Activated naive CD4-positive, alpha-beta T cell treated with anti-CD3 and anti-CD28 coated beads for 36 hours (primary cell): Measurements from ENCODE around the gene SLC8A1. TPM values are rescaled to one million over a fixed set of nuclear protein-coding genes. Genes with fewer than 3 reads are reported as not detected.
A peak's percentile ranks its signal among the peaks of the same experiment; 100 is the strongest.

Experiments used
- CTCF ChIA-PET: fragments of 350-600 bp; sonication (Branson Sonifier 250); formaldehyde crosslinking; loops from one replicate; lab custom pipeline; 2021; ENCODE audit warnings: antibody characterized with exemption; lab: Charles Lee
- DNase-seq: peaks from one replicate; pipeline ENCODE4 v3.0.0-alpha.2; 2020
- H3K27ac Mint-ChIP-seq: one replicate; pipeline ENCODE4 v1.8.0; 2021; ENCODE audit warnings: mild to moderate bottlenecking, mixed read lengths
- H3K27me3 Mint-ChIP-seq: one replicate; pipeline ENCODE4 v1.8.0; 2021; ENCODE audit warnings: low read depth, mixed read lengths
- H3K36me3 Mint-ChIP-seq: one replicate; pipeline ENCODE4 v1.8.0; 2021; ENCODE audit warnings: low read depth, mixed read lengths
- H3K4me1 Mint-ChIP-seq: one replicate; pipeline ENCODE4 v1.8.0; 2021; ENCODE audit warnings: low read depth, mixed read lengths
- H3K4me3 Mint-ChIP-seq: one replicate; pipeline ENCODE4 v1.8.0; 2021; ENCODE audit warnings: mild to moderate bottlenecking, moderate library complexity, mixed read lengths
- H3K9me3 Mint-ChIP-seq: one replicate; pipeline ENCODE4 v1.8.0; 2021; ENCODE audit warnings: mixed read lengths
- intact Hi-C: fragments of 100-400 bp; cut with micrococcal nuclease; formaldehyde crosslinking; loops from one replicate; pipeline ENCODE4 v1.15.1; 2023
- total RNA-seq, 2 experiments: library from RNA; stranded (reverse); gene quantifications; one replicate each; pipeline ENCODE4 v1.2.3, GENCODE V29; 2021

Gene SLC8A1
- total RNA-seq, 2 experiments from 2014 or later = 0.60 to 0.99 TPM

DNA sequence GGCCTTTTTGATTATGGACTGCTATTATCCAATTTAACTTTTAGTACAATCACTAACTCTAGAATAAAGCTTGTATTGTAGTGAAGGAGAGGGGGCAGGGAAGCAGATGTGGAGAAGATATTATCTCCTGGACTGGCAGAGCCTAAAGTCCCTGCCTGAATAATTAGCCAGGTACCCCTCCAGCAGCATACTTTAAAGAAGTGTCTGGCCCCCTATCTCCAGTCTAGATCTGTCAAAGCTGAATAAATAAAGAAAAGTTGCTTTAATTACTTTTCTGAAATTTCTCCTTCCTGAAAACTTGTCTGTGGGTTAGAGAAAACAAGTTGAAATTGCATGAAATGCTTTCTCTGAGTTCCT is 258.2 kb downstream of the SLC8A1 start:
- no peaks in the 10 kb centered on the region for H3K4me1 Mint-ChIP-seq
- no peak overlapping the region for H3K27ac Mint-ChIP-seq
- no peak overlapping the region for H3K4me3 Mint-ChIP-seq
- no peaks in the 10 kb centered on the region for H3K27me3 Mint-ChIP-seq
- DNase-seq = no peak
- no peaks in the 10 kb centered on the region for H3K36me3 Mint-ChIP-seq
- intact Hi-C loops = no loop called here
- CTCF ChIA-PET = interaction anchor here (0.6 kb wide), 1 partner anchor 361 kb away, joined by 3 read pairs; no protein-coding TSS in a partner anchor
- no peaks in the 10 kb centered on the region for H3K9me3 Mint-ChIP-seq

DNA sequence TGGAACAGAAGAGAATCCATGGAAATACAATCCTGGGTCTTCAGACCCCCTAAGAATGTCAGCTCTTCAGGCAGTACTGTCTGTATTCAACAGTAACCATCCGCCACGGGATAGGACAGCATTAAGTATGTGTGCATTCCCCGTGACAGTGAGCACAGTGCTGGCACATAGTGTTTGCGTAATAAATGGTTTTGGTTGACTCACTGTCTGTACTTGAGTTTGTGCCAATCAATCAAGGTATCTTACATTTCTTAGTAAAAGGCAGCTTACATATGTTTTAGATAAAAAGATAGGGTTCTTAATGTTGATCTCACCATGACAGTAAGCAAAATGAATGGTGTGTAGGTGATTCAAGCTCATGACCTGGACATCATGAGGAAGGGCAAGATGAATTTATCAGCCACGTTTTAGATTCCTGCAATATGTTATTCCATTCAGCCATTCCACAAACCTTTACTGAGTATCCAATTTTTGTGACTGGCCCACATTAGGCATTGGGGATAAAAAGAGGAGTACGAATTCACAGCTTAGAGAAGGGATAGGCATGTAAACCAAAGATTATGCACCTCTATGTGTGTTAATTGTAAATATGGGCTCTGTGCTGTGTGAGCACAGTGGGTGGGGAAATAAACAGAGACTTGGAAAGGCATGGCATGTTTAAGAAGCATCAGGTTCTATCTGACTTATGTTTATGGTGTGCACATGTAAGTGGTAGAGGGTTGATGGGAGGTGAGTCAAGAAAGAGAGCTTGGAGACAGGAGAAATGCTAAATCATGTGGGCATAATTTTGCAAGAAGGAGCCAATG is 258.8 kb downstream of the SLC8A1 start:
- Mint-ChIP-seq H3K4me3 (no peak overlapping the region), H3K36me3 (no peaks in the 10 kb centered on the region), H3K27ac (no peak overlapping the region), H3K27me3 (no peaks in the 10 kb centered on the region), H3K9me3 (no peaks in the 10 kb centered on the region), H3K4me1 (no peaks in the 10 kb centered on the region)
- no peak for DNase-seq
- CTCF ChIA-PET = interaction anchor here (0.6 kb wide), 1 partner anchor 361 kb away, joined by 3 read pairs; no protein-coding TSS in a partner anchor
- intact Hi-C loops = no loop called here

- Mint-ChIP-seq H3K9me3 (no peaks in the 10 kb centered on the region), H3K27me3 (no peaks in the 10 kb centered on the region), H3K27ac (no peak overlapping the region), H3K36me3 (no peaks in the 10 kb centered on the region), H3K4me3 (no peak overlapping the region), H3K4me1 (no peaks in the 10 kb centered on the region)
- DNase-seq = no peak
- intact Hi-C loops = no loop called here
- CTCF ChIA-PET = no interaction called here
These were observed 261.4 kb downstream of the SLC8A1 start for GRCh38 chr2:40190457-40190856.

- DNase-seq = no peak
- Mint-ChIP-seq H3K9me3 (no peaks in the 10 kb centered on the region), H3K36me3 (no peaks in the 10 kb centered on the region), H3K27me3 (no peaks in the 10 kb centered on the region), H3K4me1 (no peaks in the 10 kb centered on the region), H3K4me3 (no peak overlapping the region), H3K27ac (no peak overlapping the region)
- intact Hi-C loops = no loop called here
- CTCF ChIA-PET = no interaction called here
These were observed 262.0 kb downstream of the SLC8A1 start for GRCh38 chr2:40189881-40190280.

DNA sequence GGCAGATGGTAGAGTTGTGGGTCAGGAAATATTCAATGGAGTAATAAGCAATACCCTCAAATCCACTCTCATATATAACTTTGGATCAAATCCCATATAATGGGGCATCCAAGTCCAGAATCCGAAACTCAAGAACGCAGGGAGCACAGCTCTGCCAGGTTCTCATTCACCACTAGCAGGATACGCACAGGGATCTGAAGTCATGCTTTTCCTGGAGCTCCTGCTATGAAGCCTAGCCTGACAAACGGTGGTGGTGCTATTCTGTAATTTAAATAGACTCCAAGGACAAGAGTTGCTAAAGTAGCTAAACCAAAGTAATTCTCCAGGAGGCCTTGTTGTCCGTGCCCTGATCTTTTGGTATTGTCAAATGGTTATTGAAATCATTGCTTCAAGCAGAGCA is 264.8 kb downstream of the SLC8A1 start:
- intact Hi-C loops = no loop called here
- H3K27me3 Mint-ChIP-seq = no peaks in the 10 kb centered on the region
- no peaks in the 10 kb centered on the region for H3K36me3 Mint-ChIP-seq
- DNase-seq = no peak
- CTCF ChIA-PET = no interaction called here
- H3K9me3 Mint-ChIP-seq = no peaks in the 10 kb centered on the region
- no peak overlapping the region for H3K27ac Mint-ChIP-seq
- H3K4me1 Mint-ChIP-seq = no peaks in the 10 kb centered on the region
- no peak overlapping the region for H3K4me3 Mint-ChIP-seq

GRCh38 chr2:40184551-40184950 is 267.3 kb downstream of the SLC8A1 start:
- CTCF ChIA-PET = interaction anchor here (0.5 kb wide), 1 partner anchor 1509 kb away, joined by 4 read pairs; no protein-coding TSS in a partner anchor
- Mint-ChIP-seq H3K36me3 (no peaks in the 10 kb centered on the region), H3K4me1 (no peaks in the 10 kb centered on the region), H3K27ac (no peak overlapping the region), H3K9me3 (no peaks in the 10 kb centered on the region), H3K27me3 (no peaks in the 10 kb centered on the region), H3K4me3 (no peak overlapping the region)
- DNase-seq = no peak
- intact Hi-C loops = no loop called here

- Mint-ChIP-seq H3K9me3 (no peaks in the 10 kb centered on the region), H3K4me3 (no peak overlapping the region), H3K4me1 (no peaks in the 10 kb centered on the region)
These were observed 270.0 kb downstream of the SLC8A1 start for GRCh38 chr2:40181855-40182254.

DNA sequence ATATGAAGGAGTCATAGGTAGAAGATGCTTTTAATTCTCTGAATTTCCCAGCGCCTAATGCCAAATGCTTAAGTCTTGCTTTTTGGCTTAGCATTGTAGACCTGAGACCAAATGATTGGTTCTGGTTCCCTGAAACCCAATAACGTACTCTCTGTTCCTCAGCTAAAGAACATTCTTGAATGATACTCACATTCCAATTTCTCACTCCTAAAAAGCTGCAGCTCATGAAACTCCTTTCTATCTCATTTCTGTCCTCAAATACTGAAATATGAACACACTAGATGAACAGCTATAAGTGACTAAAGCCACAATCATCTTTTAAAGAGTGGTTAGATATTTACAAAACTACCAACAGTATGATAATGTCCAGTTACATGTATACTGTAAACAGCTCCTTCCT is 272.1 kb downstream of the SLC8A1 start:
- Mint-ChIP-seq H3K36me3 (no peaks in the 10 kb centered on the region), H3K27me3 (no peaks in the 10 kb centered on the region), H3K4me3 (no peak overlapping the region), H3K4me1 (no peaks in the 10 kb centered on the region), H3K27ac (no peak overlapping the region), H3K9me3 (no peaks in the 10 kb centered on the region)
- CTCF ChIA-PET = no interaction called here
- DNase-seq = no peak
- intact Hi-C loops = no loop called here

More at GRCh38 chr2:40181855-40182254, 270.0 kb downstream of the SLC8A1 start:
- Mint-ChIP-seq H3K27me3 (no peaks in the 10 kb centered on the region), H3K27ac (no peak overlapping the region), H3K36me3 (no peaks in the 10 kb centered on the region)
- intact Hi-C loops = no loop called here
- CTCF ChIA-PET = no interaction called here
- no peak for DNase-seq

DNA sequence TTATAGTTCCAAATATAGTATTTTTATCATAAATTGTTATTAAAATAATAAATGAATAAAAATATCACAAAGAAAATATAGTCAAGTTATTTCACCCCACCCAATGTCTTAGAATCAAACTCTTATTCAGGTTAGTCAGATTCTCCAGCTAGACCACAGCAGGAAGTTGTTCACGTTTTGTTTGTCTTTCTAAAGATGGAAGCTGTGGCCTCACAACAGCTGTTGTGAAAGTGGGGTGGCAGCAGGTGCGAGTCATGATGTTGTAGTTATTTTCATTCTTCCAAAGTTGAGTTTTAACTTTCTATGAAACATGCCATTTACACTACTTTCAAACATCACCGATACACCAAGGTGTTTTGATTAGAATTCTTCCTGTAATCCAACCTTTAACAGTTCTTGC is 272.9 kb downstream of the SLC8A1 start:
- Mint-ChIP-seq H3K36me3 (no peaks in the 10 kb centered on the region), H3K27ac (no peak overlapping the region), H3K4me1 (no peaks in the 10 kb centered on the region), H3K4me3 (no peak overlapping the region), H3K27me3 (no peaks in the 10 kb centered on the region), H3K9me3 (no peaks in the 10 kb centered on the region)
- intact Hi-C loops = no loop called here
- CTCF ChIA-PET = no interaction called here
- peak; percentile 12 for DNase-seq

GRCh38 chr2:40178171-40178778 is 273.6 kb downstream of the SLC8A1 start:
- Mint-ChIP-seq H3K4me3 (no peak overlapping the region), H3K27ac (no peak overlapping the region), H3K27me3 (no peaks in the 10 kb centered on the region), H3K36me3 (no peaks in the 10 kb centered on the region), H3K4me1 (no peaks in the 10 kb centered on the region), H3K9me3 (no peaks in the 10 kb centered on the region)
- intact Hi-C loops = no loop called here
- CTCF ChIA-PET = no interaction called here
- no peak for DNase-seq

DNA sequence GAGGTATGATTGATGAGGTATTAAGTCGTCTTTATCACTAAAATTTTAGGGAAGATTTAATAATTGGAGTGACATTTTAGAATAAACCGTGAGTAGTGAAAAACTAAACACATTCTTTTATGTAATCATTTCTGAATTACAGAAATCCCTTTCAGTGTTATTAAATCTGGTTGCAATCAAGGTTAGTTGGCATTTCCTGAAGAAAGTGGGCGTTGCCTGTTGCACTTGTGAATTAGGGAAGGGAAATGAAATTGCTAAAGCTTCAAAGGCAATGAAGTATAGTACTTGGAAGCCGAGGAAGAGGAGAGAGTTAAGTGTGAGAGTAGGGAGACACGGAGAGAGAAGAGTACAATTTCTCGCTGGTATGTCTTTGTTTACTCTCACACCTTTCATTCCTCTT is 274.5 kb downstream of the SLC8A1 start:
- H3K4me3 Mint-ChIP-seq = no peak overlapping the region
- no peak overlapping the region for H3K27ac Mint-ChIP-seq
- intact Hi-C loops = no loop called here
- no peaks in the 10 kb centered on the region for H3K36me3 Mint-ChIP-seq
- no peak for DNase-seq
- no peaks in the 10 kb centered on the region for H3K9me3 Mint-ChIP-seq
- CTCF ChIA-PET = no interaction called here
- H3K4me1 Mint-ChIP-seq = no peaks in the 10 kb centered on the region
- no peaks in the 10 kb centered on the region for H3K27me3 Mint-ChIP-seq

- no peak overlapping the region for H3K4me3 Mint-ChIP-seq
- H3K9me3 Mint-ChIP-seq = no peaks in the 10 kb centered on the region
- CTCF ChIA-PET = no interaction called here
- intact Hi-C loops = no loop called here
- DNase-seq = no peak
- H3K27ac Mint-ChIP-seq = no peak overlapping the region
- no peaks in the 10 kb centered on the region for H3K4me1 Mint-ChIP-seq
- no peaks in the 10 kb centered on the region for H3K27me3 Mint-ChIP-seq
- no peaks in the 10 kb centered on the region for H3K36me3 Mint-ChIP-seq
These were observed 278.6 kb downstream of the SLC8A1 start for GRCh38 chr2:40173276-40173675.

GRCh38 chr2:40169856-40170255 is 282.0 kb downstream of the SLC8A1 start:
- no peak for DNase-seq
- Mint-ChIP-seq H3K27me3 (no peaks in the 10 kb centered on the region), H3K27ac (no peak overlapping the region), H3K36me3 (no peaks in the 10 kb centered on the region), H3K4me3 (no peak overlapping the region), H3K9me3 (no peaks in the 10 kb centered on the region), H3K4me1 (no peaks in the 10 kb centered on the region)
- CTCF ChIA-PET = no interaction called here
- intact Hi-C loops = no loop called here
